Osteoblast (primary cell): Measurements from ENCODE around the gene HYDIN. TPM values are rescaled to one million over a fixed set of nuclear protein-coding genes. Genes with fewer than 3 reads are reported as not detected.
"Not testable (repeated sequence)": the region's sequence is repeated elsewhere in the genome, so short reads cannot be mapped to it uniquely, and the experiment has no call there.

Experiments
- DNase-seq: peaks from one replicate; pipeline ENCODE4 v3.0.0; 2011; ENCODE audit warnings: low spot score, mixed read lengths; ENCODE audit not compliant: insufficient read length; ENCODE audit errors: missing footprints
- H2AFZ ChIP-seq: 2 replicates; pipeline ENCODE4 v1.6.0; 2011; ENCODE audit warnings: mild to moderate bottlenecking, low read length
- H3K27ac ChIP-seq: 2 replicates; pipeline ENCODE4 v1.5.1; 2011; ENCODE audit warnings: mild to moderate bottlenecking, low read depth, low read length, moderate library complexity
- H3K27me3 ChIP-seq: 2 replicates; pipeline ENCODE4 v1.6.0; 2012; ENCODE audit warnings: mild to moderate bottlenecking, control low read depth, inconsistent platforms, low read length, moderate library complexity; ENCODE audit not compliant: insufficient read depth
- H3K36me3 ChIP-seq: 2 replicates; pipeline ENCODE4 v1.5.1; 2011; ENCODE audit warnings: mild to moderate bottlenecking, low read length, control low read depth, moderate library complexity; ENCODE audit not compliant: insufficient read depth
- H3K4me1 ChIP-seq: 2 replicates; pipeline ENCODE4 v1.5.1; 2011; ENCODE audit warnings: mild to moderate bottlenecking, low read length, control low read depth, moderate library complexity; ENCODE audit not compliant: insufficient read depth
- H3K4me2 ChIP-seq: 2 replicates; pipeline ENCODE4 v1.6.0; 2011; ENCODE audit warnings: mild to moderate bottlenecking, low read length; ENCODE audit not compliant: insufficient read depth
- H3K4me3 ChIP-seq: fragments of 200-600 bp; sonication (generic); 3 replicates; pipeline ENCODE4 v1.5.1; 2012; ENCODE audit warnings: mild to moderate bottlenecking, low read length, inconsistent platforms; ENCODE audit not compliant: insufficient read depth
- H3K79me2 ChIP-seq: 2 replicates; pipeline ENCODE4 v1.6.0; 2012; ENCODE audit warnings: mild to moderate bottlenecking, low read length, control low read depth, inconsistent platforms; ENCODE audit not compliant: insufficient read depth
- H3K9me3 ChIP-seq: 2 replicates; pipeline ENCODE4 v1.5.1; 2011; ENCODE audit warnings: low read depth, low read length, control low read depth
- H4K20me1 ChIP-seq: 2 replicates; pipeline ENCODE4 v1.6.0; 2012; ENCODE audit warnings: mild to moderate bottlenecking, low read length, control low read depth; ENCODE audit not compliant: insufficient read depth
- CTCF ChIP-seq: IDR thresholded peaks from 2 replicates; pipeline ENCODE4 v1.5.1; 2011; ENCODE audit warnings: mild to moderate bottlenecking, low read depth, low read length, moderate library complexity; ENCODE audit errors: extremely low read depth
- total RNA-seq: library from RNA; depleted of rRNA; stranded (reverse); fragments of >200 nt; gene quantifications from 2 replicates; pipeline ENCODE4 v1.2.3, GENCODE V29; 2012

The HYDIN gene
- total RNA-seq, 1 donor = 2.9 TPM

- H3K4me2 ChIP-seq = no peak overlapping the region
- H2AFZ ChIP-seq = no peak overlapping the region
- H3K4me3 ChIP-seq = no peak overlapping the region
- no peak for TF ChIP-seq CTCF
- no peaks in the 10 kb centered on the region for H3K79me2 ChIP-seq
- no peak for DNase-seq
- H3K27ac ChIP-seq = no peak overlapping the region
- H3K9me3 ChIP-seq = no peaks in the 10 kb centered on the region
- no peaks in the 10 kb centered on the region for H3K4me1 ChIP-seq
- no peaks in the 10 kb centered on the region for H3K27me3 ChIP-seq
- no peaks in the 10 kb centered on the region for H4K20me1 ChIP-seq
- H3K36me3 ChIP-seq = no peaks in the 10 kb centered on the region
Observed at GRCh38 chr16:71188956-71189712, 41.4 kb downstream of the HYDIN start.

GRCh38 chr16:71185347-71185746 lies 45.2 kb downstream of the HYDIN start:
- Histone ChIP-seq H3K4me3 (no peak overlapping the region), H3K9me3 (no peaks in the 10 kb centered on the region), H3K4me1 (no peaks in the 10 kb centered on the region), H4K20me1 (no peaks in the 10 kb centered on the region), H3K4me2 (no peak overlapping the region), H3K36me3 (no peaks in the 10 kb centered on the region), H3K79me2 (no peaks in the 10 kb centered on the region), H3K27ac (no peak overlapping the region), H2AFZ (no peak overlapping the region), H3K27me3 (no peaks in the 10 kb centered on the region)
- DNase-seq = no peak
- TF ChIP-seq CTCF = no peak

- Histone ChIP-seq H3K27ac (no peak overlapping the region), H4K20me1 (no peaks in the 10 kb centered on the region), H3K27me3 (no peaks in the 10 kb centered on the region), H3K4me1 (no peaks in the 10 kb centered on the region), H2AFZ (no peak overlapping the region), H3K79me2 (no peaks in the 10 kb centered on the region), H3K36me3 (no peaks in the 10 kb centered on the region), H3K4me2 (no peak overlapping the region), H3K4me3 (no peak overlapping the region), H3K9me3 (no peaks in the 10 kb centered on the region)
- no peak for TF ChIP-seq CTCF
- DNase-seq = no peak
Observed at GRCh38 chr16:71179569-71179968, 51.0 kb downstream of the HYDIN start.

GRCh38 chr16:71172481-71173207 lies 57.9 kb downstream of the HYDIN start:
- TF ChIP-seq CTCF = no peak
- Histone ChIP-seq H3K4me1 (no peaks in the 10 kb centered on the region), H4K20me1 (no peaks in the 10 kb centered on the region), H3K79me2 (no peaks in the 10 kb centered on the region), H3K4me3 (no peak overlapping the region), H3K4me2 (no peak overlapping the region), H3K36me3 (no peaks in the 10 kb centered on the region), H3K27me3 (no peaks in the 10 kb centered on the region), H2AFZ (no peak overlapping the region), H3K27ac (no peak overlapping the region), H3K9me3 (no peaks in the 10 kb centered on the region)
- no peak for DNase-seq

- H3K27ac ChIP-seq, H4K20me1 ChIP-seq, H3K4me1 ChIP-seq, H3K36me3 ChIP-seq, H3K4me2 ChIP-seq, H3K9me3 ChIP-seq, H3K4me3 ChIP-seq, H3K79me2 ChIP-seq, H3K27me3 ChIP-seq, DNase-seq, H2AFZ ChIP-seq: not testable (repeated sequence)
Observed at GRCh38 chr16:71161007-71161406, 69.5 kb downstream of the HYDIN start.

GRCh38 chr16:71157278-71157677 lies 73.2 kb downstream of the HYDIN start:
- not testable (repeated sequence) for H3K36me3 ChIP-seq, H3K27me3 ChIP-seq, H4K20me1 ChIP-seq, H3K9me3 ChIP-seq, H2AFZ ChIP-seq, DNase-seq, H3K4me3 ChIP-seq, H3K27ac ChIP-seq, H3K4me2 ChIP-seq, H3K4me1 ChIP-seq, H3K79me2 ChIP-seq
